ENCODE measurements around the gene KIF6.

DNA sequence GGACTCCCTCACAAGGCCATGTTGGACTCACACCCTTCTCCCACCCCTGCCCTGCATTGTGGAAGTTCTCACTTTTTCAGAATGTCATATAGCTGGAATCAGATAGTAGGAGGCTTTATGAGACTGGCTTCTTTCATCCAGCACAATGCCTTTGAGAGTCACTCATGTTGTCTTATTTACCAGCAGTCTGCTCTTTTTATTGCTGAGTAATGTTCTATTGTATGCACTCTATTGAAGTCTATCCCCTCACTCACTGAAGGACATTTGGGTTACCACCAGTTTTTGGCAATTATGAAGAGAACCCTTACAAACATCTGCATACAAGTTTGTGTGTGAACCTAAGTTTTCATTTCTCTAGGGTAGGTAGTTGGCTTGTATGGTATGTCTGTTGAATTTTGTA is 321.9 kb downstream of the KIF6 start:
- TF ChIP-seq, protein P1, sequence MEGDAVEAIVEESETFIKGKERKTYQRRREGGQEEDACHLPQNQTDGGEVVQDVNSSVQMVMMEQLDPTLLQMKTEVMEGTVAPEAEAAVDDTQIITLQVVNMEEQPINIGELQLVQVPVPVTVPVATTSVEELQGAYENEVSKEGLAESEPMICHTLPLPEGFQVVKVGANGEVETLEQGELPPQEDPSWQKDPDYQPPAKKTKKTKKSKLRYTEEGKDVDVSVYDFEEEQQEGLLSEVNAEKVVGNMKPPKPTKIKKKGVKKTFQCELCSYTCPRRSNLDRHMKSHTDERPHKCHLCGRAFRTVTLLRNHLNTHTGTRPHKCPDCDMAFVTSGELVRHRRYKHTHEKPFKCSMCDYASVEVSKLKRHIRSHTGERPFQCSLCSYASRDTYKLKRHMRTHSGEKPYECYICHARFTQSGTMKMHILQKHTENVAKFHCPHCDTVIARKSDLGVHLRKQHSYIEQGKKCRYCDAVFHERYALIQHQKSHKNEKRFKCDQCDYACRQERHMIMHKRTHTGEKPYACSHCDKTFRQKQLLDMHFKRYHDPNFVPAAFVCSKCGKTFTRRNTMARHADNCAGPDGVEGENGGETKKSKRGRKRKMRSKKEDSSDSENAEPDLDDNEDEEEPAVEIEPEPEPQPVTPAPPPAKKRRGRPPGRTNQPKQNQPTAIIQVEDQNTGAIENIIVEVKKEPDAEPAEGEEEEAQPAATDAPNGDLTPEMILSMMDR (IDR thresholded peaks at IDR 0.05; ENCODE audit: insufficient read depth, low read length, poor library complexity, severe bottlenecking), result no peak
- TF ChIP-seq EZH2phosphoT487 (conservative IDR thresholded peaks at IDR 0.05; ENCODE audit: low read length), result no peak
